Vagina (tissue), 2 donors: ENCODE data around the gene SLC34A1. TPM values are rescaled to one million over a fixed set of nuclear protein-coding genes. Genes with fewer than 3 reads are reported as not detected.
A peak's percentile ranks its signal among the peaks of the same experiment; 100 is the strongest.

Source experiments
- DNase-seq, 2 donors: peaks; one replicate each; pipeline ENCODE4 v3.0.0-alpha.2; 2017; ENCODE audit errors: extremely low spot score in 2 of 2
- H3K27ac ChIP-seq: fragments of 200-600 bp; sonication (generic); one replicate; pipeline ENCODE4 v1.5.1; 2019
- H3K27me3 ChIP-seq: fragments of 200-600 bp; sonication (generic); one replicate; pipeline ENCODE4 v1.5.1; 2019
- H3K36me3 ChIP-seq, 2 donors: fragments of 200-600 bp; sonication (generic); one replicate each; pipeline ENCODE4 v1.5.1; 2017 to 2019
- H3K4me1 ChIP-seq: fragments of 200-600 bp; sonication (generic); one replicate; pipeline ENCODE4 v1.5.1; 2019
- H3K4me3 ChIP-seq, 2 donors: fragments of 200-600 bp; sonication (generic); 1 replicate in 1 of 2; 2 replicates in 1 of 2; pipeline ENCODE4 v1.5.1; 2016 to 2019
- H3K9me3 ChIP-seq: fragments of 200-600 bp; sonication (generic); one replicate; pipeline ENCODE4 v1.5.1; 2019
- POLR2A ChIP-seq, 2 donors: fragments of 450-650 bp; IDR thresholded peaks; one replicate each; pipeline ENCODE4 v1.6.1; 2017; ENCODE audit warnings: antibody characterized with exemption in 2 of 2, mild to moderate bottlenecking in 2 of 2, moderate library complexity in 2 of 2
- POLR2AphosphoS5 ChIP-seq, 2 donors: sonication (generic); formaldehyde crosslinking; IDR thresholded peaks; one replicate each; pipeline ENCODE4 v1.9.0; 2017; ENCODE audit warnings: antibody characterized with exemption in 2 of 2, mild to moderate bottlenecking in 2 of 2, low read depth in 1 of 2; ENCODE audit not compliant: insufficient read depth in 1 of 2
- intact Hi-C: fragments of 100-400 bp; cut with DNase I; formaldehyde crosslinking; loops from one replicate; pipeline ENCODE4 v1.15.1; 2023
- total RNA-seq: library from RNA; depleted of rRNA; stranded (reverse); fragments of >200 nt; gene quantifications from one replicate; pipeline ENCODE4 v1.2.3, GENCODE V29; 2016
- TF ChIP-seq, protein P1 (sequence below), 3 experiments: fragments of 450-650 bp in 2 of 3; fragments of 200-600 bp in 1 of 3; sonication (generic) in 1 of 3; IDR thresholded peaks; one replicate each; pipeline ENCODE4 v1.5.1; 2017 to 2019; ENCODE audit warnings: antibody characterized with exemption in 3 of 3, mild to moderate bottlenecking in 2 of 3, moderate library complexity in 2 of 3

Gene SLC34A1
- total RNA-seq, 1 donor from 2014 or later, result not detected

- H3K27me3 ChIP-seq, result no peaks in the 10 kb centered on the region
- H3K4me3 ChIP-seq, result no peak overlapping the region
- H3K4me1 ChIP-seq, result peaks cover 27% of the 10 kb centered on the region
- no peak for DNase-seq
- no peak overlapping the region for H3K27ac ChIP-seq
- H3K9me3 ChIP-seq, result no peaks in the 10 kb centered on the region
- intact Hi-C loops, result no loop called here
- TF ChIP-seq, protein P1, sequence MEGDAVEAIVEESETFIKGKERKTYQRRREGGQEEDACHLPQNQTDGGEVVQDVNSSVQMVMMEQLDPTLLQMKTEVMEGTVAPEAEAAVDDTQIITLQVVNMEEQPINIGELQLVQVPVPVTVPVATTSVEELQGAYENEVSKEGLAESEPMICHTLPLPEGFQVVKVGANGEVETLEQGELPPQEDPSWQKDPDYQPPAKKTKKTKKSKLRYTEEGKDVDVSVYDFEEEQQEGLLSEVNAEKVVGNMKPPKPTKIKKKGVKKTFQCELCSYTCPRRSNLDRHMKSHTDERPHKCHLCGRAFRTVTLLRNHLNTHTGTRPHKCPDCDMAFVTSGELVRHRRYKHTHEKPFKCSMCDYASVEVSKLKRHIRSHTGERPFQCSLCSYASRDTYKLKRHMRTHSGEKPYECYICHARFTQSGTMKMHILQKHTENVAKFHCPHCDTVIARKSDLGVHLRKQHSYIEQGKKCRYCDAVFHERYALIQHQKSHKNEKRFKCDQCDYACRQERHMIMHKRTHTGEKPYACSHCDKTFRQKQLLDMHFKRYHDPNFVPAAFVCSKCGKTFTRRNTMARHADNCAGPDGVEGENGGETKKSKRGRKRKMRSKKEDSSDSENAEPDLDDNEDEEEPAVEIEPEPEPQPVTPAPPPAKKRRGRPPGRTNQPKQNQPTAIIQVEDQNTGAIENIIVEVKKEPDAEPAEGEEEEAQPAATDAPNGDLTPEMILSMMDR (IDR thresholded peaks at IDR 0.05), result no peak
- TF ChIP-seq POLR2AphosphoS5 (IDR thresholded peaks at IDR 0.05; ENCODE audit: insufficient read depth in 1 of 2, low read depth in 1 of 2), result no peak
- no peak for TF ChIP-seq POLR2A (IDR thresholded peaks at IDR 0.05)
- H3K36me3 ChIP-seq, result no peaks in the 10 kb centered on the region
Observed at GRCh38 chr5:177354711-177355110, 29.5 kb upstream of the SLC34A1 start.

GRCh38 chr5:177355162-177355867 lies 28.9 kb upstream of the SLC34A1 start:
- no peak for DNase-seq
- no peaks in the 10 kb centered on the region for H3K36me3 ChIP-seq
- no peaks in the 10 kb centered on the region for H3K9me3 ChIP-seq
- no peak overlapping the region for H3K4me3 ChIP-seq
- no peaks in the 10 kb centered on the region for H3K27me3 ChIP-seq
- intact Hi-C loops, result no loop called here
- TF ChIP-seq POLR2AphosphoS5 (IDR thresholded peaks at IDR 0.05; ENCODE audit: insufficient read depth in 1 of 2, low read depth in 1 of 2) (no peak), POLR2A (IDR thresholded peaks at IDR 0.05) (no peak)
- TF ChIP-seq, protein P1 (IDR thresholded peaks at IDR 0.05), result no peak
- peaks cover 21% of the 10 kb centered on the region for H3K4me1 ChIP-seq
- no peak overlapping the region for H3K27ac ChIP-seq

DNA sequence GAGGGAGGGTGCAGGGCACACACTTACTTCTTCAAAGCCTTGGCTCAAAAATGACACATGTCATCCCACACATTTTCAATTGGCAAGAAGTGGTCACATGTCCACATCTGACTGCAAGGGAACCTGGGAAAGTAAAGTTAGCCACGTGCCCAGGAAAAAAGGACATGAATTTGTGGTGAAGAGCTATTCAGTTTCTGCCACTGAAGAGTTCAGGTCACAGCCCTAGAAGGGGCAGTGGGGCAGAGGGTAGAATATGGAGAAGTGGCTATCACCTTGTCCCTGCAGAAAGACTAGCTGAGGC lies 28.4 kb upstream of the SLC34A1 start:
- Histone ChIP-seq H3K36me3 (no peaks in the 10 kb centered on the region), H3K4me1 (peaks cover 16% of the 10 kb centered on the region), H3K9me3 (no peaks in the 10 kb centered on the region), H3K27ac (no peak overlapping the region), H3K27me3 (no peaks in the 10 kb centered on the region), H3K4me3 (no peak overlapping the region)
- intact Hi-C loops, result no loop called here
- no peak for DNase-seq
- no peak for TF ChIP-seq POLR2A (IDR thresholded peaks at IDR 0.05)
- TF ChIP-seq POLR2AphosphoS5 (IDR thresholded peaks at IDR 0.05; ENCODE audit: insufficient read depth in 1 of 2, low read depth in 1 of 2), result no peak
- TF ChIP-seq, protein P1 (IDR thresholded peaks at IDR 0.05), result no peak

GRCh38 chr5:177356746-177357145 lies 27.5 kb upstream of the SLC34A1 start:
- no peak for DNase-seq
- H3K9me3 ChIP-seq, result no peaks in the 10 kb centered on the region
- H3K27me3 ChIP-seq, result no peaks in the 10 kb centered on the region
- peaks cover 16% of the 10 kb centered on the region for H3K4me1 ChIP-seq
- no peak overlapping the region for H3K4me3 ChIP-seq
- H3K27ac ChIP-seq, result no peak overlapping the region
- intact Hi-C loops, result no loop called here
- no peaks in the 10 kb centered on the region for H3K36me3 ChIP-seq
- TF ChIP-seq POLR2AphosphoS5 (IDR thresholded peaks at IDR 0.05; ENCODE audit: insufficient read depth in 1 of 2, low read depth in 1 of 2) (no peak), POLR2A (IDR thresholded peaks at IDR 0.05) (no peak)

DNA sequence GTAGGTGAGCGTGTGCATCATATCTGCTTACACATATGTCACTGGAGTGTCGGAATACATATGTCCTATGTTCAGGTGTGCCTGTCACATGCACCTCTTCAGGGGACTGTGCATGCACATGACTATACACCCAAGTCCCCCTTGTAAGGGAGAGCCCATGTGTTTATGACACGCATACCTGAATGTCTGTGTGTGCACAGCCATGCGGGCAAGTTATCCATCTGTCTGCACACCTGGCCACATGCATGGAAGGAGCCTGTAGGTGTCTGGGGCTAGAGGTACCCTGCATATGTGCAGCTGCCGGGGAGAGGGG lies 27.1 kb upstream of the SLC34A1 start:
- intact Hi-C loops, result no loop called here
- Histone ChIP-seq H3K27me3 (no peaks in the 10 kb centered on the region), H3K36me3 (no peaks in the 10 kb centered on the region), H3K4me1 (peaks cover 18% of the 10 kb centered on the region), H3K4me3 (no peak overlapping the region), H3K9me3 (no peaks in the 10 kb centered on the region), H3K27ac (no peak overlapping the region)
- TF ChIP-seq POLR2AphosphoS5 (IDR thresholded peaks at IDR 0.05; ENCODE audit: insufficient read depth in 1 of 2, low read depth in 1 of 2), result no peak
- TF ChIP-seq POLR2A (IDR thresholded peaks at IDR 0.05), result no peak
- DNase-seq, result no peak

DNA sequence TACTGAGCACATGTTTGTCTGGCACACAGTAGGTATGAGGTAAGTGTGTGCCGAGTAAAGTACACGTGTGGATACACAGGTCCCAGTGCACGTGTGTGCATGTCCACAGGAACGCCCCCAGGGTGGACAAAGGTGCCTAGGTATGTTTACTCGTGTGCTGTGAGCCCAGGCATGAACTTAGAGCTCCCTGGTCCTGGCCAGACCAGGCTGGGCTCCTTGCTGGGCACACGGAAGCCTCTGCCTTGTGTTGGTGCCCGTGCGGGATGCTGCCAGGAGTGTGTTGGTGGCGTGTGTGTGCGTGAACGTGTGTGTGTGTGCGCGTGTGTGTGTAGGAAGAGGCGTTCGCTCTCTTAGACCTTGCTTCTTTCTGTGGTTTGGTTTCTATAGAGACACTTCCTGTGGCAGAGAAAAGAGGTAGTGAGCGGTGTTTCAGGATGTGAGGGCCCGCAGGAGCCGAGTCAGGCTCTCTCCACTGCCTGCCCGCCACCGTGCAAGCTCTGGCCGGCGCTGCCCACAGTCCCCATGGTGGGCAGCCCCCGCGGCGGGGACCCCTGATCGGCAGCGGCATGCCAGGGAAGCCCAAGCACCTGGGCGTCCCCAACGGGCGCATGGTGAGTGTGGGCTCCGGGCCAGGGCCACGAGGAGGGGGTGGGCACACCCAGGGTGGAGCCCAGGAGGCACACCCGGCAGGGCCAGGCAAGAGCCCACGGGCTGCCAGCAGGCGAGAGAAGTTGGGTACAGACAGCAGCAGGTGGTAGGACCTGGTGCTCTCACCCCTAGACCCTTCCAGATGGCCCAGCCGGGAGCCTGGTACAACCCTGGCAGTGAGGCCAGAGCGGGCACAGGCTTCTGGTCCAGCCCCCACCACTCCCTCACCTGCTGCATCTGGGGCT lies 26.5 kb upstream of the SLC34A1 start, which contains the start of gene RGS14:
TSS of gene RGS14 (plus strand) at position 466 of the 893 bp plus-strand sequence. CDS start at position 567, 101 bp downstream.
- no peak for DNase-seq
- no peak within 1 kb of the TSS for H3K27ac ChIP-seq

More for the DNA sequence above, 26.5 kb upstream of the SLC34A1 start, which contains the start of gene RGS14:
- Histone ChIP-seq H3K9me3 (no peaks in the 10 kb centered on the region), H3K4me1 (peaks cover 22% of the 10 kb centered on the region), H3K27me3 (no peaks in the 10 kb centered on the region), H3K36me3 (no peaks in the 10 kb centered on the region), H3K4me3 (peak within 1 kb of the TSS; percentile 32 to 45)
- intact Hi-C loops, result no loop called here
- no peak for TF ChIP-seq POLR2A (IDR thresholded peaks at IDR 0.05)
- peak in 1 of 2 donors; percentile 52 for TF ChIP-seq POLR2AphosphoS5 (IDR thresholded peaks at IDR 0.05; ENCODE audit: insufficient read depth in 1 of 2, low read depth in 1 of 2)
- TF ChIP-seq, protein P1 (IDR thresholded peaks at IDR 0.05), result no peak
